ENCODE results near the gene CBX3.

GRCh38 chr7:26187380-26188205, 14.0 kb upstream of the CBX3 start:
- TF ChIP-seq, protein P1, sequence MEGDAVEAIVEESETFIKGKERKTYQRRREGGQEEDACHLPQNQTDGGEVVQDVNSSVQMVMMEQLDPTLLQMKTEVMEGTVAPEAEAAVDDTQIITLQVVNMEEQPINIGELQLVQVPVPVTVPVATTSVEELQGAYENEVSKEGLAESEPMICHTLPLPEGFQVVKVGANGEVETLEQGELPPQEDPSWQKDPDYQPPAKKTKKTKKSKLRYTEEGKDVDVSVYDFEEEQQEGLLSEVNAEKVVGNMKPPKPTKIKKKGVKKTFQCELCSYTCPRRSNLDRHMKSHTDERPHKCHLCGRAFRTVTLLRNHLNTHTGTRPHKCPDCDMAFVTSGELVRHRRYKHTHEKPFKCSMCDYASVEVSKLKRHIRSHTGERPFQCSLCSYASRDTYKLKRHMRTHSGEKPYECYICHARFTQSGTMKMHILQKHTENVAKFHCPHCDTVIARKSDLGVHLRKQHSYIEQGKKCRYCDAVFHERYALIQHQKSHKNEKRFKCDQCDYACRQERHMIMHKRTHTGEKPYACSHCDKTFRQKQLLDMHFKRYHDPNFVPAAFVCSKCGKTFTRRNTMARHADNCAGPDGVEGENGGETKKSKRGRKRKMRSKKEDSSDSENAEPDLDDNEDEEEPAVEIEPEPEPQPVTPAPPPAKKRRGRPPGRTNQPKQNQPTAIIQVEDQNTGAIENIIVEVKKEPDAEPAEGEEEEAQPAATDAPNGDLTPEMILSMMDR (IDR thresholded peaks at IDR 0.05; ENCODE audit: insufficient read depth, low read length, poor library complexity, severe bottlenecking): no peak
- TF ChIP-seq EZH2phosphoT487 (conservative IDR thresholded peaks at IDR 0.05; ENCODE audit: low read length): no peak

Data from SU-DHL-6 (cell line).